Activated naive CD4-positive, alpha-beta T cell treated with anti-CD3 and anti-CD28 coated beads for 36 hours (primary cell): Measurements from ENCODE around the gene NFE2L1. TPM values are rescaled to one million over a fixed set of nuclear protein-coding genes. Genes with fewer than 3 reads are reported as not detected.
A peak's percentile ranks its signal among the peaks of the same experiment; 100 is the strongest.
"Not testable (repeated sequence)": the region's sequence is repeated elsewhere in the genome, so short reads cannot be mapped to it uniquely, and the experiment has no call there.

Experiments
- CTCF ChIA-PET: fragments of 350-600 bp; sonication (Branson Sonifier 250); formaldehyde crosslinking; loops from one replicate; lab custom pipeline; 2021; ENCODE audit warnings: antibody characterized with exemption; lab: Charles Lee
- DNase-seq: peaks from one replicate; pipeline ENCODE4 v3.0.0-alpha.2; 2020
- H3K27ac Mint-ChIP-seq: one replicate; pipeline ENCODE4 v1.8.0; 2021; ENCODE audit warnings: mild to moderate bottlenecking, mixed read lengths
- H3K27me3 Mint-ChIP-seq: one replicate; pipeline ENCODE4 v1.8.0; 2021; ENCODE audit warnings: low read depth, mixed read lengths
- H3K36me3 Mint-ChIP-seq: one replicate; pipeline ENCODE4 v1.8.0; 2021; ENCODE audit warnings: low read depth, mixed read lengths
- H3K4me1 Mint-ChIP-seq: one replicate; pipeline ENCODE4 v1.8.0; 2021; ENCODE audit warnings: low read depth, mixed read lengths
- H3K4me3 Mint-ChIP-seq: one replicate; pipeline ENCODE4 v1.8.0; 2021; ENCODE audit warnings: mild to moderate bottlenecking, moderate library complexity, mixed read lengths
- H3K9me3 Mint-ChIP-seq: one replicate; pipeline ENCODE4 v1.8.0; 2021; ENCODE audit warnings: mixed read lengths
- intact Hi-C: fragments of 100-400 bp; cut with micrococcal nuclease; formaldehyde crosslinking; loops from one replicate; pipeline ENCODE4 v1.15.1; 2023
- total RNA-seq, 2 experiments: library from RNA; stranded (reverse); gene quantifications; one replicate each; pipeline ENCODE4 v1.2.3, GENCODE V29; 2021

Gene NFE2L1
- total RNA-seq, 2 experiments from 2014 or later, result 95.2 to 102 TPM

DNA sequence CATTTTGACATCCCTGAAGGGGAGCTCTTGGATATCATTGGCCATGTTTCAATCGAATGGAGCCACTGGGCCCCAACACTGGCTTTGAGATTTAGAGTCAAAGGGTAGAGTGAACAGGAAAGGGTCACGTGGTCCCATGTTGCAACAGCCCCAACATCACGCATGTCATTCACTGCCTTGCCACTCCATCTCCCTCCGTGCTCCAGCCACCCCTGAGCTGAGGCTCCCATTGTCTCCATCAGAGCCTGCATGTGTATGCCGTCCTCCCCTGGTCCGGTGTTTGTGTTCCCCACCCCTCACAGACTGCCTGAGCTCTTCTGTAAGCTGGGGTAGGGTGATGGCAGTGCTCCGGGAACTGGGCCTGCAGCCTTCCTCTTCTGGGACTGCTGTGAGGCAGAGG lies 12.1 kb downstream of the NFE2L1 start:
- Mint-ChIP-seq H3K27ac (peak overlapping the region; percentile 31), H3K36me3 (peaks cover 65% of the 10 kb centered on the region), H3K4me1 (peaks cover 35% of the 10 kb centered on the region), H3K27me3 (no peaks in the 10 kb centered on the region), H3K9me3 (no peaks in the 10 kb centered on the region), H3K4me3 (no peak overlapping the region)
- CTCF ChIA-PET, result interaction anchor here (1.6 to 2.1 kb wide), 2 partner anchors 14 to 35 kb away, joined by 3 to 4 read pairs; no protein-coding TSS in a partner anchor
- intact Hi-C loops, result no loop called here
- no peak for DNase-seq

DNA sequence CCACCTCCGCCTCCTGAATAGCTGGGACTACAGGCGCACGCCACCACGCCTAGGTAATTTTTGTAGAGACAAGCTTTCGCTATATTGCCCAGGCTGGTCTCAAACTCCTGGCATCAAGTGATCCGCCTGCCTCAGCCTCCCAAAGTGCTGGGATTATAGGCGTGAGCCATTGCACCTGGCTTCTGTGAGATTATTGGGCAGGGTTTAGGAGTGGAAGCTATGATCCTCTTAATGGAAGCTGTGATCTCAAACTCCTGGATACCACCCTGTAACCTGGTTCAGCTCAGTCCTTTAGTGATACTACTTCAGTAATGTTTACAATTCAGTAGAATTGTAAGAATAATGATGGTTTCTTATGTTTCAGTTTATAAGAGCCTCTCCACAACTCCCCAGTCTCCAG lies 14.1 kb downstream of the NFE2L1 start:
- no peak for DNase-seq
- Mint-ChIP-seq H3K4me3 (no peak overlapping the region), H3K27me3 (no peaks in the 10 kb centered on the region), H3K4me1 (peaks cover 17% of the 10 kb centered on the region), H3K9me3 (no peaks in the 10 kb centered on the region), H3K27ac (no peak overlapping the region), H3K36me3 (peaks cover 52% of the 10 kb centered on the region)
- CTCF ChIA-PET, result interaction anchor here (0.8 to 2.3 kb wide), 4 partner anchors 13 to 37 kb away, joined by 3 to 9 read pairs (median 4); no protein-coding TSS in a partner anchor
- intact Hi-C loops, result no loop called here

DNA sequence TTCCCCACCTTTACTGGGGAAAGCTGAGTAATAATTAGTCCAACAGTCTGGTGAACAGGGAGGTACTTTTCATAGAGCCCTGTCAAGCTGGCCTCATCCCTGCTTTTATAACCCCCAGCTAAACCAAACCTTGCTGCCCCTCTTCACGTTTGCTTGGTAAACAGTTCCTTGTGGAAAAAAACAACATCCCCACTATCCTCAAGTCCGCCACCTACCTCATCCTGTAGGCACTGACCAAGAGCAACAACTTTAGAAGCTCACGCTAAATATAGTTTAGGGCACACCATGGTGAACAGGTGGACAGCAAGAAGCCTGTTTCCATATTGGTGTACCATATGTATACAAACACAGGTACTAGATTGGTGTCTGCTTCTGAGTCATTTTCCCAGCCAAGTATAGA lies 16.5 kb downstream of the NFE2L1 start:
- H3K9me3 Mint-ChIP-seq, result no peaks in the 10 kb centered on the region
- CTCF ChIA-PET, result interaction anchor here (0.6 to 1.9 kb wide), 8 partner anchors 9 to 162 kb away, joined by 3 to 9 read pairs (median 5); no protein-coding TSS in a partner anchor
- H3K27me3 Mint-ChIP-seq, result no peaks in the 10 kb centered on the region
- intact Hi-C loops, result no loop called here
- H3K27ac Mint-ChIP-seq, result no peak overlapping the region
- H3K36me3 Mint-ChIP-seq, result peaks cover 39% of the 10 kb centered on the region
- no peak for DNase-seq
- H3K4me3 Mint-ChIP-seq, result no peak overlapping the region
- H3K4me1 Mint-ChIP-seq, result peaks cover 5% of the 10 kb centered on the region

DNA sequence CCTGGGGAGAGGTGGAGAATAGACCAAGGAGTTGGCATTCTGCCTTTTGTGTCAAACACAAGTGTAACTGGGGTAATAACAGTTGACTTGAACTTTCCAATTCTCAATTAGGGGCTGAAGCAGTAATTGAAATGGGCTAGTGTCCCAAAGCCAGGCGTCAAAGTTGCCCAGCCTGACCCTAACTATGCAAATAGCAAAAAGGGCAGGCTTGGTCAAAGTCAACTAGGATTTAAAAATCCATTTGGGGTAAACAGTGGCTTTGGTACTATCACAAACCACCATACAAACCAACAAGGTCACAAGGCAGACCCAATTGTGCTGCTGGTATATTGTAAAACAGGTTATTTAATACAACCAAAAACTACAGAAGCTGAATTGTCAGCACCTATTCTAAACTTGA lies 18.0 kb downstream of the NFE2L1 start:
- intact Hi-C loops, result no loop called here
- Mint-ChIP-seq H3K27me3 (no peaks in the 10 kb centered on the region), H3K36me3 (peaks cover 29% of the 10 kb centered on the region), H3K4me3 (no peak overlapping the region), H3K4me1 (no peaks in the 10 kb centered on the region), H3K27ac (no peak overlapping the region), H3K9me3 (no peaks in the 10 kb centered on the region)
- CTCF ChIA-PET, result interaction anchor here (1.1 to 1.9 kb wide), 4 partner anchors 9 to 41 kb away, joined by 3 to 7 read pairs (median 4); no protein-coding TSS in a partner anchor
- DNase-seq, result no peak

DNA sequence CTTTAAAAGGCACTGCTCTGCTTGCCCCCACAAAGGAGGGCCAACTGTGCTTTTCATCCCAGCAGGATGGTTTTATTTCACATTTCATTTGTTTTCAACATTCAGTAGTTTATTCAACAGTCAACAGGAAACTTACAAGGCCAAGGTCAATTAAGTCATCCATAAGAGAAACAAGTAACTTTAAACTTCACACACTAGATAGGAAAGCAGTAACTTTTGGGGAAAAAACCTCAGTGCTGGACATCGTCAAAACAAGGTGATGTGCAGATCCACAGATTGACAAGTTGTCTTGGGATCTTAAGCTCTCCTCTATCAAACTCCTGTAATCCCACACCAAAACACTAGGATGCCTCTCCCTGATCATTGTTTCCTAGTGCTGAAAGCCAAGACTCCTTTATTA lies 18.5 kb downstream of the NFE2L1 start:
- H3K27me3 Mint-ChIP-seq, result no peaks in the 10 kb centered on the region
- H3K27ac Mint-ChIP-seq, result no peak overlapping the region
- peaks cover 30% of the 10 kb centered on the region for H3K36me3 Mint-ChIP-seq

DNA sequence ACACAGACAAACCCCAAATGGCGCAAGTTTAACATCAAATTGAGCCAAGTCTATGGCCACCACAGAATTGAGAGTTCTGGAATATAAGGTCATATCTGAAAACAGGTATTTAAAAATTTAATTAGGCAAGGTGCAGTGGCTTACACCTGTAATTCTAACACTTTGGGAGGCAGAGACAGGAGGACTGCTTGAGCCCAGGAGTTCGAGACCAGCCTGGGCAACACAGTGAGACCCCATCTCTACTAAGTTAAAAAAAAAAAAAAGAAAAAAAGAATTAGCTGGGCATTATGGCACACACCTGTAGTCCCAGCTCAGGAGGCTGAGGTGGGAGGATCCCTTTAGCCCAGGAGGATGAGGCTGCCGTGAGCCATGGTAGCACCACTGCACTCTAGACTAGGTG lies 19.1 kb downstream of the NFE2L1 start:
- CTCF ChIA-PET, result interaction anchor here (0.6 to 2.7 kb wide), 6 partner anchors 7 to 42 kb away, joined by 3 to 12 read pairs (median 4); no protein-coding TSS in a partner anchor
- Mint-ChIP-seq H3K4me3 (no peak overlapping the region), H3K27ac (no peak overlapping the region), H3K4me1 (no peaks in the 10 kb centered on the region), H3K36me3 (peaks cover 30% of the 10 kb centered on the region), H3K9me3 (no peaks in the 10 kb centered on the region), H3K27me3 (no peaks in the 10 kb centered on the region)
- intact Hi-C loops, result no loop called here
- no peak for DNase-seq

More for the DNA sequence above, 18.5 kb downstream of the NFE2L1 start:
- CTCF ChIA-PET, result interaction anchor here (0.8 to 2.7 kb wide), 5 partner anchors 9 to 41 kb away, joined by 3 to 12 read pairs (median 4); no protein-coding TSS in a partner anchor
- Mint-ChIP-seq H3K4me3 (no peak overlapping the region), H3K4me1 (no peaks in the 10 kb centered on the region), H3K9me3 (no peaks in the 10 kb centered on the region)
- no peak for DNase-seq
- intact Hi-C loops, result no loop called here

DNA sequence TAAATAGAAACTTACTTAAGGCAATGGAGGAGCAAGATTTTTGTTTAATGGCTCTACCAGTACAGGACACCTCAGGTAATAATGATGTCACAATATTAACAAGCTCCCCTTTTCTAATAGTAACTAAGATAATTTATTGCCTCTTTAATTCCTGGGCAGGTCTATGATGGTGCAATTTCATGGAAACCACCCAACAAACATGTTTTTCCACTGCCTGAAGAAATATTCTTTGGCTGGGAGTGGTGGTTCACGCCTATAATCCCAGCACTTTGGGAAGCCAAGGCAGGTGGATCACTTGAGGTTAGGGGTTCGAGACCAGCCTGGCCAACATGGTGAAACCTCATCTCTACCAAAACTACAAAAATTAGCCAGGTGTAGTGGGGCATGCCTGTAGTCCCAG lies 19.6 kb downstream of the NFE2L1 start:
- peaks cover 26% of the 10 kb centered on the region for H3K36me3 Mint-ChIP-seq
- CTCF ChIA-PET, result interaction anchor here (0.8 to 2.7 kb wide), 9 partner anchors 8 to 118 kb away, joined by 3 to 12 read pairs (median 5); no protein-coding TSS in a partner anchor
- H3K9me3 Mint-ChIP-seq, DNase-seq, H3K27me3 Mint-ChIP-seq, intact Hi-C loops, H3K27ac Mint-ChIP-seq, H3K4me1 Mint-ChIP-seq, H3K4me3 Mint-ChIP-seq: not testable (repeated sequence)

DNA sequence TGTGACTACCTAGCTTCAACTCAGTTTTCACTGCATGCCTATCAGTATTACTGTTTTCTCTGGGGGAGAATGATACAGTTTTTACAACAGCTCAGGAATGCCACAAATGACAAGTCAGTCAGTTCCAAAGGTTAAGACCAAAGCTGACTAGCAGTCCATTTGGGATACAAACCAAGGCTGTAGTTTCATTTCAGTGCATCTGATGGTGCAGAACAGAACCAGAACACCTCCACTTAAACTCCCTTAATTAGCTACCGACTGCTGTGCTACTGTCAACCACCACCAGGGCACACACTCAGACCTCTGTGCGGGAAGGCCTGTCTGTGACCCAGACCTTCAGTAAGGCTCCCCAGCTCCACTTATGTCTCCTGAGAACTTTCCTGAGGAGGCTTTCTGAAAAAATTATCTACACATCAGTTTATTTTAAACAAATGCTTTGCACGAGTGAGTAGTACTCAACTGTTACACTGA lies 20.4 kb downstream of the NFE2L1 start:
- Mint-ChIP-seq H3K27ac (peak overlapping the region; percentile 59), H3K4me3 (no peak overlapping the region), H3K4me1 (no peaks in the 10 kb centered on the region), H3K27me3 (no peaks in the 10 kb centered on the region), H3K36me3 (peaks cover 28% of the 10 kb centered on the region), H3K9me3 (no peaks in the 10 kb centered on the region)
- intact Hi-C loops, result no loop called here
- CTCF ChIA-PET, result interaction anchor here (0.5 to 2.7 kb wide), 10 partner anchors 8 to 119 kb away, joined by 3 to 12 read pairs (median 5); no protein-coding TSS in a partner anchor
- no peak for DNase-seq

DNA sequence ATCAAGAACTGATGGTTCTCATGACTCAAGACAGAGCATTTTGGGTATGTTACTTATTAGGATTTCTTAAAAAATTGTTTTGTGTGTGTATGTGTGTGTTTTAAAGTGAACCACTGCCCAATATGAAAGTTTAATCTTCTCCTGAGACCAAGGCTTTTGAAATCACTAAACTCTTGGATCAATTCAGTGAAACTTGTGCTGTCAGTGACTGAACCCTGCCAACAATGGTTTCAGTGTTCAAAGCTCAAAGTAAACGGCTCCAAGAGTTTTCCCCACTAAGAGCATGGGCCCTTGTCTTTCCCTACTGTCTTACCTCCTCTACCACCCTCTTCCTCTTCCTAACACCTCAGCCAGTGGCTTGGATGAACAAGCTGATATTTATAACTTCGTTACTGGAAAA lies 22.0 kb downstream of the NFE2L1 start:
- CTCF ChIA-PET, result interaction anchor here (0.9 to 1.1 kb wide), 2 partner anchors 29 to 45 kb away, joined by 3 to 5 read pairs; no protein-coding TSS in a partner anchor
- Mint-ChIP-seq H3K9me3 (no peaks in the 10 kb centered on the region), H3K27me3 (no peaks in the 10 kb centered on the region), H3K36me3 (peaks cover 27% of the 10 kb centered on the region), H3K4me3 (no peak overlapping the region), H3K4me1 (no peaks in the 10 kb centered on the region), H3K27ac (no peak overlapping the region)
- no peak for DNase-seq
- intact Hi-C loops, result no loop called here

DNA sequence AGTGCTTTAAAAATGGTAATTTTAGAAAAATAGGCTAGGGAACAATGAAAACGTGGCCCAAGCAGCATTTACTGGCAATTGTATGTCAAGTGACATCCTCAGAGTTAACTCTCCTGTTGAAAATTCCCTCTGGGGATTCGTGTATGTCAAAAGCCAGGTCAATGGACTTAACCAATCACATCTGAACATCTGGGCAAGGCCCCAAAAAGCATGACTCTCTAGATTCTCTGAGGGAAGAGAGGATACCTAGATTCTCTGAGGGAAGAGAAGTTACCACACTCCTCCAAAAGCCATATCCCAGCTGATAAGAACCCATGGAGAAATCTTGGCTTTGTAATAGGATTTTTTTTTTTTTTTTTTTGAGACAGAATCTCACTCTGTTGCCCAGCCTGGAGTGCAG lies 23.5 kb downstream of the NFE2L1 start:
- no peaks in the 10 kb centered on the region for H3K9me3 Mint-ChIP-seq
- intact Hi-C loops, result no loop called here
- CTCF ChIA-PET, result interaction anchor here (1.3 to 8.1 kb wide), 2 partner anchors 9 to 45 kb away, joined by 4 to 67 read pairs; no protein-coding TSS in a partner anchor

DNA sequence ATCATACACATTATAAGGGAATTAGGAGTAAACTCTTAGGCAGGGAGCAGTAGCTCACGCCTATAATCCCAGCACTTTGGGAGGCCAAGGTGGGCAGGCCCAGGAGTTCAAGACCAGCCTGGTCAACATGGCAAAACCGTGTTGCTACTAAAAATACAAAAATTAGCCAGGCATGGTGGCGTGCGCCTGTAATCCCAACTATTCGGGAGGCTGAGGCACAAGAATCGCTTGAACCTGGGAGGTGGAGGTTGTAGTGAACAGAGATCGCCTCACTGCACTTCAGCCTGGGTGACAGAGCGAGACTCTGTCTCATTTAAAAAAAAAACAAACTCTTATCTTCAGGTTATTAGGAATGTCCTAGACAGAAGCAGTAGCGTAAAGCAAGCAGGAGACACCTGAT lies 24.7 kb downstream of the NFE2L1 start:
- H3K4me1 Mint-ChIP-seq, H3K27ac Mint-ChIP-seq, DNase-seq, intact Hi-C loops, H3K9me3 Mint-ChIP-seq, H3K4me3 Mint-ChIP-seq, H3K27me3 Mint-ChIP-seq: not testable (repeated sequence)
- H3K36me3 Mint-ChIP-seq, result peaks cover 23% of the 10 kb centered on the region
- CTCF ChIA-PET, result interaction anchor here (1.0 to 8.1 kb wide), 9 partner anchors 8 to 61 kb away, joined by 3 to 67 read pairs (median 5); no protein-coding TSS in a partner anchor

More for the DNA sequence above, 23.5 kb downstream of the NFE2L1 start:
- Mint-ChIP-seq H3K4me1 (no peaks in the 10 kb centered on the region), H3K27ac (no peak overlapping the region), H3K36me3 (peaks cover 25% of the 10 kb centered on the region), H3K27me3 (no peaks in the 10 kb centered on the region), H3K4me3 (no peak overlapping the region)
- DNase-seq, result no peak

DNA sequence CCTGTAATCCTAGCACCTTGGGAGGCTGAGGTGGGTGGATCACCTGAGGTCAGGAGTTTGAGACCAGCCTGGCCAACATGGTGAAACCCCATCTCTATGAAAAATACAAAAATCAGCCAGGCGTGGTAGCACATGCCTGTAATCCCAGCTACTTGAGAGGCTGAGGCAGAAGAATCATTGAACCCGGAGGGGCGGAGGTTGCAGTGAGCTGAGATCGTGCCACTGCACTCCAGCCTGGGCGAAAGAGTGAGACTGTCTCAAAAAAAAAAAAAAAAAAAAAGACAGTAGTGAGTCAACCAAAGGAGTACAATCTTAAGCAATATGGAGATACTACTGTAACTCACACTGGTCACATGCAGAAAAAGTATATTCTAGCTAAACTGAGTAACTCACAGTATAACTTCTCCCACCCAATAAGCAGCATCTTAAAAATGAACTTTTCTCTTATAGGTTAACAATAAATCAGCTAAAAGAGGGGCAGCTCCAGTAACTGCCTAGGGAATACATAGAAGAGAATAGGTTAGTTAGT lies 25.5 kb downstream of the NFE2L1 start:
- H3K4me3 Mint-ChIP-seq, DNase-seq, H3K4me1 Mint-ChIP-seq, H3K27me3 Mint-ChIP-seq, H3K9me3 Mint-ChIP-seq, H3K27ac Mint-ChIP-seq: not testable (repeated sequence)
- CTCF ChIA-PET, result interaction anchor here (0.7 to 8.1 kb wide), 22 partner anchors 9 to 545 kb away, joined by 3 to 67 read pairs (median 4); partner anchors contain the start of gene CDK5RAP3
- peaks cover 18% of the 10 kb centered on the region for H3K36me3 Mint-ChIP-seq
- intact Hi-C loops, result loop anchor here (1.0 kb wide), 3 partner anchors 36 to 62 kb away; partner anchors contain the start of gene COPZ2
